IMR-90 (cell line): ENCODE data around the gene TGFBR2.

Experiments
- BHLHE40 ChIP-seq: fragments of 150-350 bp; IDR thresholded peaks from 2 replicates; pipeline ENCODE4 v1.6.1; 2016; ENCODE audit warnings: mild to moderate bottlenecking, low read depth, low read length
- MAFK ChIP-seq: IDR thresholded peaks from 2 replicates; pipeline ENCODE4 v1.6.1; 2012; ENCODE audit warnings: low read depth, low read length, improper control_type of control experiment
- MAZ ChIP-seq: IDR thresholded peaks from 2 replicates; pipeline ENCODE4 v1.6.1; 2012; ENCODE audit warnings: low read depth, mild to moderate bottlenecking, low read length, improper control_type of control experiment, moderate library complexity, borderline replicate concordance
- POLR2A ChIP-seq: IDR thresholded peaks from 2 replicates; pipeline ENCODE4 v1.6.1; 2012; ENCODE audit warnings: mild to moderate bottlenecking, low read depth, low read length
- RAD21 ChIP-seq: IDR thresholded peaks from 2 replicates; pipeline ENCODE4 v1.6.1; 2012; ENCODE audit warnings: low read length, improper control_type of control experiment
- SMC3 ChIP-seq: fragments of 150-350 bp; IDR thresholded peaks from 2 replicates; pipeline ENCODE4 v1.6.1; 2016; ENCODE audit warnings: low read depth, mild to moderate bottlenecking, antibody characterized with exemption, low read length, moderate library complexity
- TF ChIP-seq, protein P1 (sequence below): conservative IDR thresholded peaks from 2 replicates; pipeline ENCODE4 v1.5.1; 2012; ENCODE audit warnings: mild to moderate bottlenecking, low read depth, low read length, improper control_type of control experiment
- TF ChIP-seq, protein P2 (sequence below): fragments of 150-350 bp; IDR thresholded peaks from 2 replicates; pipeline ENCODE4 v1.6.1; 2017; ENCODE audit warnings: mild to moderate bottlenecking, antibody characterized with exemption, low read length, low read depth

DNA sequence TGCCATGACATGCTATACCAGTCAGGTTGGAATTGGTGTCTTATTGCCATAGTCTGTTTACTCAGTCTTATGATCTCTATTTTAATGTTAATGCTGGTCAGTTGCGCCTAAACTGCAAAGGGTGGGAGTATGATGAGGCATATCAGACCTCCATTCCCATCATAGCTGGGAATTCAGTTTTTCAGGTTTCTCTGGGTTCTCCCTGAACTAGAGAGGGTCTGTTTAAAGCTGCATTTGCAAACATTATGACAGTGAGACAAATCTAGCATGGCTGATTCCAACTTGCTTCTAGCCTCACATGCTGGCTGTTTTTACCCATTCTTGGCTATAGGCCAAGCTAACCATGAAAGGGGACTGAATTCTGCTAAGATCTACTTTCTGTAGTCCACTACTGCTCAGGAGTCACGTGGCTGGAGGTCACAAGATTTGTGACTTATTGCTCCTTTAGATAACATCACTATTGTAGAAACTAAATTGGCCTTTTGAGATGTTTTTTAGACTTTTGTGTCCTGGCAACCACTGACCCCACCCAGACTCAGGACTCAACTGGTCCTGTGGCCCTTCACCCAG is 96.5 kb downstream of the TGFBR2 start:
- TF ChIP-seq, protein P1, sequence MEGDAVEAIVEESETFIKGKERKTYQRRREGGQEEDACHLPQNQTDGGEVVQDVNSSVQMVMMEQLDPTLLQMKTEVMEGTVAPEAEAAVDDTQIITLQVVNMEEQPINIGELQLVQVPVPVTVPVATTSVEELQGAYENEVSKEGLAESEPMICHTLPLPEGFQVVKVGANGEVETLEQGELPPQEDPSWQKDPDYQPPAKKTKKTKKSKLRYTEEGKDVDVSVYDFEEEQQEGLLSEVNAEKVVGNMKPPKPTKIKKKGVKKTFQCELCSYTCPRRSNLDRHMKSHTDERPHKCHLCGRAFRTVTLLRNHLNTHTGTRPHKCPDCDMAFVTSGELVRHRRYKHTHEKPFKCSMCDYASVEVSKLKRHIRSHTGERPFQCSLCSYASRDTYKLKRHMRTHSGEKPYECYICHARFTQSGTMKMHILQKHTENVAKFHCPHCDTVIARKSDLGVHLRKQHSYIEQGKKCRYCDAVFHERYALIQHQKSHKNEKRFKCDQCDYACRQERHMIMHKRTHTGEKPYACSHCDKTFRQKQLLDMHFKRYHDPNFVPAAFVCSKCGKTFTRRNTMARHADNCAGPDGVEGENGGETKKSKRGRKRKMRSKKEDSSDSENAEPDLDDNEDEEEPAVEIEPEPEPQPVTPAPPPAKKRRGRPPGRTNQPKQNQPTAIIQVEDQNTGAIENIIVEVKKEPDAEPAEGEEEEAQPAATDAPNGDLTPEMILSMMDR: no peak
- TF ChIP-seq RAD21: no peak
- TF ChIP-seq, protein P2, sequence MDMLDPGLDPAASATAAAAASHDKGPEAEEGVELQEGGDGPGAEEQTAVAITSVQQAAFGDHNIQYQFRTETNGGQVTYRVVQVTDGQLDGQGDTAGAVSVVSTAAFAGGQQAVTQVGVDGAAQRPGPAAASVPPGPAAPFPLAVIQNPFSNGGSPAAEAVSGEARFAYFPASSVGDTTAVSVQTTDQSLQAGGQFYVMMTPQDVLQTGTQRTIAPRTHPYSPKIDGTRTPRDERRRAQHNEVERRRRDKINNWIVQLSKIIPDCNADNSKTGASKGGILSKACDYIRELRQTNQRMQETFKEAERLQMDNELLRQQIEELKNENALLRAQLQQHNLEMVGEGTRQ: no peak
- TF ChIP-seq BHLHE40: no peak
- TF ChIP-seq POLR2A: no peak
- no peak for TF ChIP-seq MAFK
- TF ChIP-seq SMC3: no peak
- TF ChIP-seq MAZ: no peak
